Left kidney (tissue), 2 donors: ENCODE data around the gene TMC7. TPM values are rescaled to one million over a fixed set of nuclear protein-coding genes. Genes with fewer than 3 reads are reported as not detected.

Source experiments
- DNase-seq: peaks from one replicate; pipeline ENCODE4 v3.0.0-alpha.2; 2013
- polyA plus RNA-seq: library from polyadenylated mRNA; unstranded; fragments of 120-200 nt; gene quantifications from one replicate; pipeline ENCODE4 v1.2.1, GENCODE V29; 2013; ENCODE audit not compliant: insufficient read length

The TMC7 gene
- polyA plus RNA-seq, 1 donor, result 2.0 TPM

DNA sequence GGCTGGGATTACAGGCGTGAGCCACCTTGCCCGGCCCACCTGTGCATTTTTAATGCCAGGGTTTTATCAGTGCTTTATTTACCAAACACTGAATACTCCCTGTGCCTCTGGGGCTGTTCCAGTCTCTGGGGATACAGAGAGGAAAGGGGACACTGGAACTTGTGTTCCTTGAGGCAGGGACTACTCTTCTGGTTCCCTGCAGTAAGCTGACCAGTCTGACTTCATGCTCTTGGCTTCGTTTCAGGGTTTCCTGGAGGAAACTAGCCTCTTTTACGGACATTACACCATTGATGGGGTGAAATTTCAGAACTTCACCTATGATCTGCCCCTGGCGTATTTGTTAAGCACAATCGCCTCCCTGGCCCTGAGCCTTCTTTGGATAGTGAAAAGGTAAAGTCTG lies 46.2 kb downstream of the TMC7 start:
- no peak for DNase-seq

GRCh38 chr16:19031738-19032137 lies 48.0 kb downstream of the TMC7 start:
- DNase-seq, result no peak

DNA sequence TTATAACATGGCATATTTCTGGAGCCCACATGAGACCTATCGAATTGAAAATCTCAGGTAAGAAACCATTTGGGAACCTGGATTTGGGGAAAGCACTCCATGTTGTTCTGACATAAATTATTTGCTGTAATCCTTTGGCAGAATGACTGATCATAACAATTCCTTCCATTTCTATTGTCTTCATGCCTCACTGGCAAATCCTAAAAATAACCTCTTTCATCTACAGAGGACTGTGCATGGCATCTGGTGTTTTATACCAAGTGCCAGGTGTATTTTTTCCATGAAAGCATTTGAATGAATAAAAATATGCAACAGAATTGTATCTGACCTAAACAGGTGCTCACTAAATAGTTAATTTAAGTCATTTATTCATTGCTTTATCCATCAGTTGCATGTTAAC lies 50.0 kb downstream of the TMC7 start:
- DNase-seq, result no peak

GRCh38 chr16:19040400-19040799 lies 56.7 kb downstream of the TMC7 start:
- no peak for DNase-seq

- DNase-seq, result no peak
Observed at GRCh38 chr16:19044769-19045168, 61.0 kb downstream of the TMC7 start.

- no peak for DNase-seq
Observed at GRCh38 chr16:19046062-19046461, 62.3 kb downstream of the TMC7 start.

DNA sequence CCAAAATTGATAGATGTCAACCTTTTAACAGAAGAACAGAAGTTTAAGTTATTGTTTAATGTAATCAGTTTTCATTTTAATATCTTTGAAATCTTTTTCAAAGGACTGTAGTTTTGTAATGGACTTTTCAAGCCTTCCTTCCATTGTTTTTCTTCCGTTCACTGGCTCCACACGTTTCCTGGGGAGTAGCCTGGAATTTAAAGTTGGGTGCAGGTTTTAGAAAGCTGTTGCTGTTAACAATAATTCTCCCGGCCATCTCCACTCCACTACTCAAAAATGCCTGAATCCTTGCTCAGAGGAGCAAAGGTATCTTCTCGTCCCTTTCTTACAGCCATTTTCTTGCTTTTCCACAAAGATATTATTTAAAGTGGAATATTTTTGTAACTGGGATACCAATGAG lies 79.0 kb downstream of the TMC7 start:
- no peak for DNase-seq

GRCh38 chr16:19066988-19067348 lies 83.2 kb downstream of the TMC7 start:
- no peak for DNase-seq

DNA sequence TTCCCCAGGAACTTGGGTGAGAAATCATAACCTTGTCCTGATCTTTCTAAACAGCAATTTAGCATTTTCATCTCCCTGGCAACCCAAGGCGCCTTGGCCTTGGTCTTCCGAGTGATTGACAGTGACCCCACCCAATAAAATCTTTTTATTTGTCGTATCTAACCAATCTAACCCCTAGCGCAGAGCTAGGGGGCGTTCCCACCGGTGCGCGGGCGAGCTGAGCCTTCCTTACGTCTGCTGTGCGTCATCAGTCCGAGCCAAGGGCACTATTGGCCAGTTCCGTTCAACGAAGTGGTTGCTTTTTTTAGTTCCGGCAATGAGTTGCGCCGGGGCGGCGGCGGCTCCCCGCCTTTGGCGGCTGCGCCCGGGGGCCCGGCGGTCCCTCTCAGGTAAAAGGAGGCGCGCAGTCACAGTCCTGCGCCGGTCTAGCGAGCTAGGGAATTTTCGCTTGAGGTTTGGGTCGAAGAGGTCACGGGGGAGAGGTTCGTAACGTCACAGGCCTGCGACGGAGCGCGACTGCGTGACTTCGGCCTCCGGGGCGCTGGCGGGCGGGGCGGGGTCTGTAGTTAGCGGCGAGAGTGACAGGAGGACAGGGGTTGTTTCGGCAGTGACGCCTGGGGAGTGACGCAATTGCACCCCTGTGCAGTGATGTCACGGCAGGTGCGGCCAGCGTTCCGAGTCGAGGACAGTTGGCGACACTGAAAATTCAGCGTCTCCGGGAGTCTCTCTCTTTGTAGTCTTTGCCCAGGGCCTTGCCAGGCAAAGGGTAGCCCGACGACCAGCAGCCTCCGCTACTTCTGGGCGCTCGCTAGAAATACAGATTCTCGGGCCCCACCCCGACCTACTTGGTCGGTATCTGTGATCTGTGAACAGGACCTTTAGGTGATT lies 83.9 kb downstream of the TMC7 start, which contains the start of gene COQ7:
Gene COQ7 (plus strand): TSS at position 266 of the 888 bp plus-strand sequence. CDS start 51 bp downstream, at position 317.
- peak; percentile 100 for DNase-seq

- no peak for DNase-seq
Observed at GRCh38 chr16:19068237-19068815, 84.6 kb downstream of the TMC7 start.

DNA sequence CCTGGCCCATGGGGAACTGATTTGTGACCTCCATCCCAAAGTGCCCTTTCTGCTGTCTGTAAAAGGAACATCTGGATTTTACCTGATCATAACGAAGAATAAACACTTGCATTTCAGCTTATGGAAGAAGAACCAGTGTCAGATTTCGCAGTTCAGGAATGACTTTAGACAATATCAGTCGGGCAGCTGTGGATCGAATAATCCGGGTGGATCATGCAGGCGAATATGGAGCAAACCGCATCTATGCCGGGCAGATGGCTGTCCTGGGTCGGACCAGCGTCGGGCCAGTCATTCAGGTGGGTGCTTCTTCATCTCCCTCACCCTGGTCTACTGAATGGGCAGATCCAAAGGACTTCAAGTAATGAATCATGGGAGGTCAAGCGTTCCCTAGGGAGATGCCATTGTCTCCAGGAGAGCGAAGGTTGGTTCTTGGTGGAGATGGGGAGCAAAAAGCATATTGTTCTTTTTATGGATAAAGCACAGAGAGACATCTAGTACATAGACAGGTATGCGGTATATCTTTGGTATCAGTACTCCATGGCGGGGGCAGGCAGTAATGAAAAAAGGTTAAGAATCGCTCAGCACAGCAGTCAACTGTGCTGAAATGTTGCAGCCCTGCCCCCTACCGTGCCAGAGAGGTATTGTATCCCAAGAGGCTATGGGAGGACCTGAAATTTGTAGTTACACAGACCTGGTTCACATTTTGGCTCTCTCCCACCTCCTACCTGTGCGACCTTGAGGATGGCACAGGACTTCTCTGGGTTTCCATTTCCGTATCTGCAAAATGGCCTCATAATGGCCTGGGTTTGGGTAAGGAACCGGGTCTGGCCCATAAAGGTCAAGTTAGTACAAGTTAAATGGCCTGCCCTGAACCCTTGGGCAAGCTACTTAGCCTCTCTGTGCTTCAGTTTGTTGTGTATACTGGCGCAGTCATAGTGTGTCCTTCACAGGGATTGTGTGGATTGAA lies 88.4 kb downstream of the TMC7 start:
- DNase-seq, result no peak

- DNase-seq, result no peak
Observed at GRCh38 chr16:19073344-19073743, 89.6 kb downstream of the TMC7 start.

DNA sequence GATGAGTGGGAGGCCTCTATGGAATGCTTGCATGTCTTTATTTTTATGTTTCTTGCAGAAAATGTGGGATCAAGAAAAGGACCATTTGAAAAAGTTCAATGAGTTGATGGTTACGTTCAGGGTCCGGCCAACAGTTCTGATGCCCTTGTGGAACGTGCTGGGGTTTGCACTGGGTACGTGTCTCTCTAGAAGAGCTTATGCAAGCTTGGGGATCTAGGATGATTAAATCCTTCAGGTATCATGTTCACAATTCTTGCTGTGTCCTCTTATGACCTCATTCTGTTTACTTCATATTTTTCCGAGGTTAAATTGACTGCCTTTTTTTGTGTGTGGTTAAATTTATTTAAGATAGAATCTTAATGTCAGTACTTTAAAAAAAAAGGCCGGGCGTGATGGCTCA lies 90.1 kb downstream of the TMC7 start:
- no peak for DNase-seq

GRCh38 chr16:19075511-19075910 lies 91.8 kb downstream of the TMC7 start:
- DNase-seq, result no peak

- no peak for DNase-seq
Observed at GRCh38 chr16:19077879-19078278, 94.1 kb downstream of the TMC7 start.

GRCh38 chr16:19083670-19084069 lies 99.9 kb downstream of the TMC7 start:
- no peak for DNase-seq

GRCh38 chr16:19084139-19084538 lies 100.4 kb downstream of the TMC7 start:
- no peak for DNase-seq

DNA sequence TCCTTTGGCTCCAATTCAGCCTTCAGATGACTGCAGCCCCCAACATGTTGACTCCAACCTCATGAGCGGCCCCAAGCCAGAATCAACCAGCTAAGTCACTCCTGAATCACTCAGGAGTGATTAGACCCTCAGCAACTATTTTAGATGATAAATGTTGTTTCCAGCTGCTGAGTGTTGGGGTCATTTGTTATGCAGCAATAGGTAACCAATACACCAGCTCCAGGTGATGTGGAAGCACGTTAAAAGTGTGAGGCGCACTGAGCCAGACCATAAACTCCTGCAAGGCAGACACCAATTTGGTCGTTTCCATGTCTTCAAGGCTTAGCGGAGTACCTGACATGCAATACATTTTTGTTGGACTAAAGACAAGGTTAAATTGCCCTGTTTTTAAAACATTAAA lies 101.1 kb downstream of the TMC7 start:
- no peak for DNase-seq

DNA sequence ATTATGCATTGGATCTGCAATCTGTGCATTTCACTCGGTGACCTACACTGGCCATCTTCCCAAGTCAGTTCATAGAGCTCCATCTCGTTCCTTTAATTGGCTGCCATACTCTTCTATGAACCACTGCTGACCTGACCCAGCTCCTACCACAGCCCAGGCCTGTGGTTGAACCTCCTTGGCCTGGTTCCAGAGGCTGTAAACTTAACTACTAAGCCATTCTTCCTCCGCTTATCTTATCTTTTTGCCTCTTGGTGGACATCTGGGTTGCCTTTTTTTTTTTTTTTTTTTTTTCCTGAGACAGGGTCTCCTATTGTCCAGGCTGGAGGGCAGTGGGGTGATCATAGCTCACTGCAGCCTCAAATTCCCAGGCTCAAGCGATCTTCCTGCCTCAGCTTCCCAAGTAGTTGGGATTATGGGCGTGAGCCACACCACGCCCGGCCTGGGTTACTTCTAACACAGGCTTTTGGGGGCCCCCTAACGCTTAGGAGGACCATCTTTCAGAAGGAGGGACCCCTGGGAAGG lies 102.0 kb downstream of the TMC7 start:
- no peak for DNase-seq

DNA sequence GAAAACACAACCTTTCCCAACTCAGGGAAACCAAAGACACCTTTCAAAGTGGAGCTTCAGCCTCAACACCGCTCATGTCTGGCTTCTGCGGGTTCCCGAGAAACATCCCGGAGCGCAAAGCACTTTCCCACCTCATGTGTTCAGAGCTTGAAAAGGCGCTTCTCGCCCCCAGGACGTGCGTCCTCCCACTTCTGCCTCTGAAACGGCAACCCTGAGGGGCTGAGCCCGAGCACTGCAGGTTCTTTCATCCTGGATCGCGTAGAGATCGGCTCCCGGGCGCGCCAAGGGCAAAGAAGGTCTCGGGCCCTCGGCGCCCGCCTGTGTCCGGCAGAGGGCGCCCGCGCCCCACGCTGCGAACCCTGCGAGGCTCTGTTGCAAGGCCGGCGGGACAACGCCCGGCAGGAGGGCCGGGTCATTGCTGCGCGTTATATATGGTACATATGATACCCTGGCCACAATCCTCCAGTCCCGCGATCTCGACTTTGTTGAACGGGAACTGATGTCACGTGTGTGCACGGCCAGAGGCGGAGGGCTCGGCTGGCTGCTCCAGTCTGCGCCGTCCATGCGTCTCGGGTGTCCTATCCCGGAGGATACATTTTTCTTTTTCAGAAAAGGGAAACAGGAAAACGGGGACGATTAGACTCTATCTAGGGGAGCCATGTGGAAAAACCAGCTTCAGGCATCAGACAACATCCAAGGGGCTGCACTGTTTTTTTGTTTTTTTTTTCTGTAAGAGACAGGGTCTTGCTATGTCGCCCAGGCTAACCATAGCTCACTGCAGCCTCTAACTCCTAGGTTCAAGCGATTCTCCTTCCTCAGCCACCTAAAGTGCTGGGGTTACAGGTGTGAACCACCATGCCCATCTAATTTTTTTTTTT lies 102.8 kb downstream of the TMC7 start:
- DNase-seq, result peak; percentile 86

DNA sequence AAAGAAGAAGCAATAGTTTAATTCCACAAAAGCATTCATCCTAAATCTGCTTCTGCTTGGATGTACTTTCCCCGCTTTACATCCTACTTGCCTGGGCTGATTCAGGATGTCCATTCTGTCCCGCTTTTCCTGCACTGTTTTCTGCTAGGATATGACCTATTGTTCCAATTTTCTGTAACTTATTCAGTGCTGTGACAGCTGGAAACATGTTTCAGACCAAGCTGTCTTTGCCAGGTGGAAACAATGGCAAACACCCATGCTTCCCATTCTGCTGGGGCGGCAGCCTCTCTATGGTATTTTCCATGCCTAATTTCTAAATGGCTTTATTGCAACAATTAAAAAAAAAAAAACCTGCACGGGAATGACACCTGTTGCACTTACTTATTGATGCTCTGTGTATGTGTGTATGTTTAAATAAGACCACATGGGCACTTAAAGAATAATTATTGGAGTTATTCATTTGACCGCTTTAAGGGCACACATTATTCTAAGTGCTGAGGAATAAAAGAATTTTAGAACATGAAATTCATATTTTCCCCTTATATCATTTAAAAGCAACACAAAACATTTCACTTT lies 104.7 kb downstream of the TMC7 start:
- DNase-seq, result no peak
